ENCODE measurements around the gene SLC35B2.
"Not testable (repeated sequence)": the region's sequence is repeated elsewhere in the genome, so short reads cannot be mapped to it uniquely, and the experiment has no call there.

The SLC35B2 gene

GRCh38 chr6:44234101-44235025 lies 23.0 kb downstream of the SLC35B2 start:
- DNase-seq: no peak
- H3K36me3 ChIP-seq (replicated peaks; ENCODE audit: insufficient read depth, low read length): no peaks in the 10 kb centered on the region; the same call in 1 of the 2 replicates

GRCh38 chr6:44233567-44234100 lies 23.7 kb downstream of the SLC35B2 start:
- no peaks in the 10 kb centered on the region for H3K27me3 ChIP-seq (replicated peaks; ENCODE audit: insufficient read depth, low read length)
- H3K36me3 ChIP-seq (replicated peaks; ENCODE audit: insufficient read depth, low read length): no peaks in the 10 kb centered on the region; the same call in 1 of the 2 replicates
- no peak overlapping the region for H3K9ac ChIP-seq (ENCODE audit: low read length)
- H2AFZ ChIP-seq (ENCODE audit: low read length): no peak overlapping the region
- no peak overlapping the region for H3K27ac ChIP-seq (ENCODE audit: low read length)
- H3F3A ChIP-seq (ENCODE audit: insufficient read depth, low read length): 0 out of 2 replicates have a peak, but pooled peaks cover 7% of the 10 kb centered on the region
- no peak for DNase-seq
- H3K9me3 ChIP-seq (replicated peaks; ENCODE audit: insufficient read depth, low read length): no peaks in the 10 kb centered on the region
- TF ChIP-seq EZH2 (optimal IDR thresholded peaks at IDR 0.05; ENCODE audit: low read depth, low read length): no peak
- TF ChIP-seq EZH2phosphoT487 (IDR thresholded peaks at IDR 0.05; ENCODE audit: low read length): no peak
- TF ChIP-seq CTCF (IDR thresholded peaks at IDR 0.05; ENCODE audit: low read length): no peak
- H3K79me2 ChIP-seq (ENCODE audit: low read length): no peaks in the 10 kb centered on the region
- no peaks in the 10 kb centered on the region for H3K9me2 ChIP-seq (replicated peaks; ENCODE audit: insufficient read depth, low read length)
- H3K4me2 ChIP-seq (ENCODE audit: low read depth, low read length): no peak overlapping the region
- H3K4me3 ChIP-seq (ENCODE audit: low read length): no peak overlapping the region
- H3K4me1 ChIP-seq (ENCODE audit: low read length): peaks cover 5% of the 10 kb centered on the region
- no peaks in the 10 kb centered on the region for H4K20me1 ChIP-seq (ENCODE audit: insufficient read depth, low read length)

More at GRCh38 chr6:44234101-44235025, 23.0 kb downstream of the SLC35B2 start:
- H2AFZ ChIP-seq (ENCODE audit: low read length): no peak overlapping the region
- no peaks in the 10 kb centered on the region for H3K27me3 ChIP-seq (replicated peaks; ENCODE audit: insufficient read depth, low read length)
- H3K9me2 ChIP-seq (replicated peaks; ENCODE audit: insufficient read depth, low read length): no peaks in the 10 kb centered on the region
- H3K4me1 ChIP-seq (ENCODE audit: low read length): peaks cover 5% of the 10 kb centered on the region
- 0 out of 2 replicates have a peak, but pooled peaks cover 7% of the 10 kb centered on the region for H3F3A ChIP-seq (ENCODE audit: insufficient read depth, low read length)
- H3K27ac ChIP-seq (ENCODE audit: low read length): no peak overlapping the region
- H3K4me3 ChIP-seq (ENCODE audit: low read length): no peak overlapping the region
- TF ChIP-seq EZH2 (optimal IDR thresholded peaks at IDR 0.05; ENCODE audit: low read depth, low read length) (no peak), CTCF (IDR thresholded peaks at IDR 0.05; ENCODE audit: low read length) (peak; percentile 56), EZH2phosphoT487 (IDR thresholded peaks at IDR 0.05; ENCODE audit: low read length) (no peak)
- no peak overlapping the region for H3K4me2 ChIP-seq (ENCODE audit: low read depth, low read length)
- no peak overlapping the region for H3K9ac ChIP-seq (ENCODE audit: low read length)
- H4K20me1 ChIP-seq (ENCODE audit: insufficient read depth, low read length): no peaks in the 10 kb centered on the region
- no peaks in the 10 kb centered on the region for H3K79me2 ChIP-seq (ENCODE audit: low read length)
- H3K9me3 ChIP-seq (replicated peaks; ENCODE audit: insufficient read depth, low read length): no peaks in the 10 kb centered on the region

GRCh38 chr6:44232676-44233566 lies 24.4 kb downstream of the SLC35B2 start:
- Histone ChIP-seq H3K9ac (ENCODE audit: low read length) (no peak overlapping the region), H3K4me2 (ENCODE audit: low read depth, low read length) (no peak overlapping the region), H3K4me1 (ENCODE audit: low read length) (peaks cover 5% of the 10 kb centered on the region), H3K9me3 (replicated peaks; ENCODE audit: insufficient read depth, low read length) (no peaks in the 10 kb centered on the region), H3K36me3 (replicated peaks; ENCODE audit: insufficient read depth, low read length) (no peaks in the 10 kb centered on the region; the same call in 1 of the 2 replicates), H4K20me1 (ENCODE audit: insufficient read depth, low read length) (no peaks in the 10 kb centered on the region), H3K4me3 (ENCODE audit: low read length) (no peak overlapping the region), H2AFZ (ENCODE audit: low read length) (no peak overlapping the region), H3K27me3 (replicated peaks; ENCODE audit: insufficient read depth, low read length) (no peaks in the 10 kb centered on the region), H3K27ac (ENCODE audit: low read length) (no peak overlapping the region), H3K9me2 (replicated peaks; ENCODE audit: insufficient read depth, low read length) (no peaks in the 10 kb centered on the region), H3K79me2 (ENCODE audit: low read length) (0 out of 2 replicates have a peak, but pooled peaks cover 3% of the 10 kb centered on the region), H3F3A (ENCODE audit: insufficient read depth, low read length) (0 out of 2 replicates have a peak, but pooled peaks cover 7% of the 10 kb centered on the region)
- DNase-seq: no peak
- TF ChIP-seq CTCF (IDR thresholded peaks at IDR 0.05; ENCODE audit: low read length): no peak
- TF ChIP-seq EZH2 (optimal IDR thresholded peaks at IDR 0.05; ENCODE audit: low read depth, low read length): no peak
- no peak for TF ChIP-seq EZH2phosphoT487 (IDR thresholded peaks at IDR 0.05; ENCODE audit: low read length)

GRCh38 chr6:44231426-44231825 lies 25.9 kb downstream of the SLC35B2 start:
- peaks cover 18% of the 10 kb centered on the region for H3K79me2 ChIP-seq (ENCODE audit: low read length)
- H3K27ac ChIP-seq (ENCODE audit: low read length); H3F3A ChIP-seq (ENCODE audit: insufficient read depth, low read length); H2AFZ ChIP-seq (ENCODE audit: low read length); DNase-seq; H3K4me3 ChIP-seq (ENCODE audit: low read length); H3K27me3 ChIP-seq (replicated peaks; ENCODE audit: insufficient read depth, low read length); H4K20me1 ChIP-seq (ENCODE audit: insufficient read depth, low read length); H3K4me1 ChIP-seq (ENCODE audit: low read length); H3K4me2 ChIP-seq (ENCODE audit: low read depth, low read length); H3K9ac ChIP-seq (ENCODE audit: low read length); H3K36me3 ChIP-seq (replicated peaks; ENCODE audit: insufficient read depth, low read length); H3K9me2 ChIP-seq (replicated peaks; ENCODE audit: insufficient read depth, low read length); H3K9me3 ChIP-seq (replicated peaks; ENCODE audit: insufficient read depth, low read length): not testable (repeated sequence)
